ENCODE results near the gene TBCC. TPM values are rescaled to one million over a fixed set of nuclear protein-coding genes. Genes with fewer than 3 reads are reported as not detected.

Gene TBCC
- polyA plus RNA-seq (2012; ENCODE audit: insufficient read length, low read depth) = 27.2 TPM

- TF ChIP-seq FOXP2 (optimal IDR thresholded peaks at IDR 0.05; ENCODE audit: borderline replicate concordance, extremely low read depth, extremely low read length, insufficient read depth) (no peak), SIN3A (IDR thresholded peaks at IDR 0.05; ENCODE audit: borderline replicate concordance, insufficient read depth, low read length) (peak; percentile 93), POLR2AphosphoS5 (IDR thresholded peaks at IDR 0.05; ENCODE audit: low read depth, low read length) (peak; percentile 97), REST (IDR thresholded peaks at IDR 0.05; ENCODE audit: insufficient read depth in 1 of 2, low read depth in 2 of 2, low read length in 2 of 2) (peak; percentile 11 to 75; a peak in 2 of 4 replicates), TAF1 (IDR thresholded peaks at IDR 0.05; ENCODE audit: borderline replicate concordance, insufficient read depth, low read length) (peak; percentile 100)
Observed at GRCh38 chr6:42745640-42746462, at the start of gene TBCC. TBCC (minus strand) TSS chr6:42746103; CDS start chr6:42746073, 30 bp downstream.

- TF ChIP-seq REST (IDR thresholded peaks at IDR 0.05; ENCODE audit: insufficient read depth in 1 of 2, low read depth in 2 of 2, low read length in 2 of 2) (no peak), TAF1 (IDR thresholded peaks at IDR 0.05; ENCODE audit: borderline replicate concordance, insufficient read depth, low read length) (no peak), POLR2AphosphoS5 (IDR thresholded peaks at IDR 0.05; ENCODE audit: low read depth, low read length) (no peak), FOXP2 (optimal IDR thresholded peaks at IDR 0.05; ENCODE audit: borderline replicate concordance, extremely low read depth, extremely low read length, insufficient read depth) (no peak), SIN3A (IDR thresholded peaks at IDR 0.05; ENCODE audit: borderline replicate concordance, insufficient read depth, low read length) (no peak)
Observed at GRCh38 chr6:42795651-42796050, 49.7 kb upstream of the TBCC start.

- TF ChIP-seq POLR2AphosphoS5 (IDR thresholded peaks at IDR 0.05; ENCODE audit: low read depth, low read length) (0 out of 2 replicates have a peak, but pooled peaks have one; percentile 22), SIN3A (IDR thresholded peaks at IDR 0.05; ENCODE audit: borderline replicate concordance, insufficient read depth, low read length) (no peak)
Observed at GRCh38 chr6:42791706-42792320, 45.9 kb upstream of the TBCC start.

GRCh38 chr6:42790549-42791181, 44.8 kb upstream of the TBCC start:
- no peak for TF ChIP-seq POLR2AphosphoS5 (IDR thresholded peaks at IDR 0.05; ENCODE audit: low read depth, low read length)

- TF ChIP-seq FOXP2 (optimal IDR thresholded peaks at IDR 0.05; ENCODE audit: borderline replicate concordance, extremely low read depth, extremely low read length, insufficient read depth) = no peak
- TF ChIP-seq REST (IDR thresholded peaks at IDR 0.05; ENCODE audit: insufficient read depth in 1 of 2, low read depth in 2 of 2, low read length in 2 of 2) = no peak
- no peak for TF ChIP-seq SIN3A (IDR thresholded peaks at IDR 0.05; ENCODE audit: borderline replicate concordance, insufficient read depth, low read length)
- TF ChIP-seq POLR2AphosphoS5 (IDR thresholded peaks at IDR 0.05; ENCODE audit: low read depth, low read length) = no peak
- no peak for TF ChIP-seq TAF1 (IDR thresholded peaks at IDR 0.05; ENCODE audit: borderline replicate concordance, insufficient read depth, low read length)
Observed at GRCh38 chr6:42788671-42789070, 42.8 kb upstream of the TBCC start.

Measured in PFSK-1 (cell line).